Natural killer cell (primary cell): ENCODE measurements around the gene PDE4D. TPM values are rescaled to one million over a fixed set of nuclear protein-coding genes. Genes with fewer than 3 reads are reported as not detected.

Source experiments
- ATAC-seq, 3 donors: fragments of 150-1000 bp in 2 of 3; fragments of 200-7000 bp in 1 of 3; cut with Tn5 transposase; 1 replicate in 1 of 3; 2 replicates in 2 of 3; pipeline ENCODE4 v1.10.0; 2021; ENCODE audit warnings: mild to moderate bottlenecking in 2 of 3, moderate library complexity in 2 of 3
- DNase-seq, 2 donors: peaks; one replicate each; pipeline versions ENCODE4 v3.0.0 to v3.0.0-alpha.2; 2013 to 2021; ENCODE audit warnings: mixed read lengths in 1 of 2
- H3K27ac ChIP-seq: one replicate; pipeline ENCODE4 v1.5.1; 2013; ENCODE audit warnings: mild to moderate bottlenecking, low read length
- H3K27me3 ChIP-seq: one replicate; pipeline ENCODE4 v1.6.1; 2013; ENCODE audit warnings: low read length; ENCODE audit not compliant: control insufficient read depth, insufficient read depth
- H3K36me3 ChIP-seq: one replicate; pipeline ENCODE4 v1.6.1; 2013; ENCODE audit warnings: low read length; ENCODE audit not compliant: control insufficient read depth, insufficient read depth
- H3K4me1 ChIP-seq: one replicate; pipeline ENCODE4 v1.6.1; 2013; ENCODE audit warnings: low read length; ENCODE audit not compliant: control insufficient read depth, insufficient read depth
- H3K4me3 ChIP-seq: one replicate; pipeline ENCODE4 v1.5.1; 2013; ENCODE audit warnings: low read length
- H3K9me3 ChIP-seq: one replicate; pipeline ENCODE4 v1.6.1; 2013; ENCODE audit warnings: low read length; ENCODE audit not compliant: control insufficient read depth, insufficient read depth
- H3K27ac Mint-ChIP-seq, 2 donors: one replicate each; pipeline ENCODE4 v1.8.0; 2022; ENCODE audit warnings: mild to moderate bottlenecking in 2 of 2, mixed read lengths in 2 of 2, moderate library complexity in 1 of 2
- H3K27me3 Mint-ChIP-seq, 2 donors: one replicate each; pipeline ENCODE4 v1.8.0; 2022; ENCODE audit warnings: low read depth in 2 of 2, mixed read lengths in 2 of 2
- H3K36me3 Mint-ChIP-seq: one replicate; pipeline ENCODE4 v1.8.0; 2022; ENCODE audit warnings: mixed read lengths
- H3K4me1 Mint-ChIP-seq, 2 donors: one replicate each; pipeline ENCODE4 v1.8.0; 2022; ENCODE audit warnings: mixed read lengths in 2 of 2
- H3K4me3 Mint-ChIP-seq: one replicate; pipeline ENCODE4 v1.8.0; 2022; ENCODE audit warnings: mild to moderate bottlenecking, moderate library complexity, mixed read lengths
- H3K9me3 Mint-ChIP-seq, 2 donors: one replicate each; pipeline ENCODE4 v1.8.0; 2022; ENCODE audit warnings: mixed read lengths in 2 of 2
- WGBS: methylation state at CpG from one replicate; pipeline ENCODE4 v1.1.7; 2013; ENCODE audit warnings: missing lambda C conversion rate; ENCODE audit not compliant: insufficient coverage; 5-methylcytosine and 5-hydroxymethylcytosine counted together
- intact Hi-C: fragments of 100-400 bp; cut with micrococcal nuclease; formaldehyde crosslinking; loops from one replicate; pipeline ENCODE4 v1.14.2; 2022
- total RNA-seq, 4 donors: library from RNA; stranded (reverse); fragments of 120-200 nt in 1 of 4; gene quantifications; one replicate each; pipeline versions ENCODE4 v1.2.3 to v1.2.4, GENCODE V29; 2013 to 2022
- TF ChIP-seq, protein P1 (sequence below): fragments of 200-600 bp; IDR thresholded peaks from one replicate; pipeline ENCODE4 v1.8.0; 2022; ENCODE audit warnings: antibody characterized with exemption

The PDE4D gene
- total RNA-seq, 3 donors from 2014 or later (not counting 1 experiment from before 2014, with no cell fraction given), result 109 to 170 (median 116) TPM

DNA sequence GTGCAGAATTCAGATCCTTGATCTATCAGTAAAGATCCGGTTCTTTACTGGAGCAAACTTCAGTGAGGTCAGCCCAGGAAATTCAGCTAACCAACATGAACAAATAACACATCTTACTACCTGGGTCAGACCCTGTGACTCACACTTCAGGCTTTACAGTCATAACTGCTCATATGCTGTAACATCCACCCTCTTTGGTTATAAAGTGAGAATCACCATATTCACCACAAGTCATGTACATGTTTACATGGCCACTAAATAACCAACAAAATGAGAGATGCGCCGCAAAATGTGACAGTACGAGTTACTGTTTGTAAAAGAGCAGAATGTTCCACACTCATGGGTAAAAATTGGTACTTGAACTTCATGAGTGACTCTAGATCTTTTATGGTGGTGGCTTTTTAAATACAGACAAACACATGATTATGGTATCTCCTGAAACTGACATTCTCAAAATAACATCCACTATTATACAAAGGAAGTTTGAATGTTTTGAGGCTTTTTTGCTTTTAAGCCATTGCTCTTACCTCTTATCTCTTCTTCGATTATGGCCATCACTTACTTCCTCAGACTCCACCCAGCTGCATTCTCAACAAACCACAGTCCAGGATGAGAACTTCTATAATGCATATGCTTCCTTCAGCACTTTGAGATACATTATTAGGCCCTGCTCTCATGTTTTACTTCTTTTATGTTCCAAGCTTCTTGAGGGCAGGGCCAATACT lies 794.1 kb downstream of the PDE4D start:
- 38% methylated on average over 5 of the region's 5 CpGs for WGBS
- intact Hi-C loops, result loop anchor here (1.0 kb wide), 5 partner anchors 24 to 258 kb away; no protein-coding TSS in a partner anchor

DNA sequence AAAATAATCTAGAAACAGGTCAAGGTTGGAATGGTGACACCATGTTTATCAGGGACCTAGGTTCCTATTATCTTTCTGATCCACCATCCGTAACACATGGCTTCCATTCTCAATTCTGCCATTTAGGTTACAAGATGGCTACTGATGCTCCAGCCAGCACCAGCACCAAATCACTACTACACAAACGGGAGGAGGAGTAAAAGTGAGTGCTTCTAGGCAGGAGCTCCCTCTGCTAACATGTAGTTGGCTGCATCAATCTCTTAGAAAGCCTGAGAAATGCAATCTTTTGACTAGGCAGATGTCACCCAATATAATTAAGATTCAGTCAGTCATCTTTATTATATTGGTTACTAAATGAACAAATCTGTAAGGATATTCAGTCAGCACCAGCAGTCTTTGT lies 794.8 kb downstream of the PDE4D start:
- 100% methylated on average over 1 of the region's 2 CpGs for WGBS
- Mint-ChIP-seq H3K27me3 (no peaks in the 10 kb centered on the region), H3K9me3 (no peaks in the 10 kb centered on the region), H3K36me3 (no peaks in the 10 kb centered on the region), H3K27ac (peak overlapping the region; percentile 88 to 94), H3K4me1 (peaks cover 44 to 46% of the 10 kb centered on the region in 2 donors), H3K4me3 (peak overlapping the region; percentile 63)
- H3K4me3 ChIP-seq, result no peak overlapping the region
- DNase-seq (peak in 1 of 2 donors; percentile 15), ATAC-seq (peak in 2 of 3 donors; percentile 2 to 12)
- intact Hi-C loops, result loop anchor here (1.0 kb wide), 5 partner anchors 25 to 259 kb away; no protein-coding TSS in a partner anchor
- no peaks in the 10 kb centered on the region for H3K36me3 ChIP-seq
- H3K27ac ChIP-seq, result peak overlapping the region; percentile 86
- TF ChIP-seq, protein P1, sequence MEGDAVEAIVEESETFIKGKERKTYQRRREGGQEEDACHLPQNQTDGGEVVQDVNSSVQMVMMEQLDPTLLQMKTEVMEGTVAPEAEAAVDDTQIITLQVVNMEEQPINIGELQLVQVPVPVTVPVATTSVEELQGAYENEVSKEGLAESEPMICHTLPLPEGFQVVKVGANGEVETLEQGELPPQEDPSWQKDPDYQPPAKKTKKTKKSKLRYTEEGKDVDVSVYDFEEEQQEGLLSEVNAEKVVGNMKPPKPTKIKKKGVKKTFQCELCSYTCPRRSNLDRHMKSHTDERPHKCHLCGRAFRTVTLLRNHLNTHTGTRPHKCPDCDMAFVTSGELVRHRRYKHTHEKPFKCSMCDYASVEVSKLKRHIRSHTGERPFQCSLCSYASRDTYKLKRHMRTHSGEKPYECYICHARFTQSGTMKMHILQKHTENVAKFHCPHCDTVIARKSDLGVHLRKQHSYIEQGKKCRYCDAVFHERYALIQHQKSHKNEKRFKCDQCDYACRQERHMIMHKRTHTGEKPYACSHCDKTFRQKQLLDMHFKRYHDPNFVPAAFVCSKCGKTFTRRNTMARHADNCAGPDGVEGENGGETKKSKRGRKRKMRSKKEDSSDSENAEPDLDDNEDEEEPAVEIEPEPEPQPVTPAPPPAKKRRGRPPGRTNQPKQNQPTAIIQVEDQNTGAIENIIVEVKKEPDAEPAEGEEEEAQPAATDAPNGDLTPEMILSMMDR, result no peak
- H3K9me3 ChIP-seq, result no peaks in the 10 kb centered on the region
- peaks cover 16% of the 10 kb centered on the region for H3K4me1 ChIP-seq
- H3K27me3 ChIP-seq, result no peaks in the 10 kb centered on the region

More for the DNA sequence above, 794.1 kb downstream of the PDE4D start:
- H3K27ac Mint-ChIP-seq, result peak overlapping the region; percentile 88 to 94
- H3K9me3 ChIP-seq, result no peaks in the 10 kb centered on the region
- no peaks in the 10 kb centered on the region for H3K27me3 ChIP-seq
- TF ChIP-seq, protein P1, result no peak
- no peaks in the 10 kb centered on the region for H3K27me3 Mint-ChIP-seq
- H3K36me3 Mint-ChIP-seq, result no peaks in the 10 kb centered on the region
- peak overlapping the region; percentile 86 for H3K27ac ChIP-seq
- H3K9me3 Mint-ChIP-seq, result no peaks in the 10 kb centered on the region
- no peaks in the 10 kb centered on the region for H3K36me3 ChIP-seq
- peaks cover 16% of the 10 kb centered on the region for H3K4me1 ChIP-seq
- peaks cover 43 to 46% of the 10 kb centered on the region in 2 donors for H3K4me1 Mint-ChIP-seq
- peak overlapping the region; percentile 63 for H3K4me3 Mint-ChIP-seq
- ATAC-seq (peak; percentile 88 to 97 (median 96)), DNase-seq (peak; percentile 42 to 84)
- H3K4me3 ChIP-seq, result no peak overlapping the region

DNA sequence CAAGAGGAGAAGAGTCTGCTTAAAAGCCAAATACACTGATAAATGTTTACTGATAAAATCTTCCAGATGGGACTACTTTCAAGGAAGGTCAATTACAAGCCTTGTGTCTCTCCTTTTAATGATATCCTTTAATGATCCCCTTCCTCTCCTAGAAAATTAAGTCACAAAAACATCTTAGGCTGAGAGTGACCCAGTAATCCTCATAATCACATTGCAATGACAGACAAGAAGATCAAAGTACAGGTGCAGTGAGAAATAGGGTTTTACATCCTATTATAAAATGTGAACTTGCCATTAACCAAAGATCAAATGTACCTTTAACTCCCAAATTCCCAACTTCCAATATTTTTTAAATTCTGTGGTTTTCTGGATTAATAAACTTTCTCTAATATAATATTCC lies 795.8 kb downstream of the PDE4D start:
- H3K4me1 Mint-ChIP-seq, result peaks cover 46 to 54% of the 10 kb centered on the region in 2 donors
- H3K36me3 Mint-ChIP-seq, result no peaks in the 10 kb centered on the region
- no peak overlapping the region for H3K4me3 Mint-ChIP-seq
- H3K27ac Mint-ChIP-seq, result peak overlapping the region; percentile 4 to 88
- H3K9me3 Mint-ChIP-seq, result no peaks in the 10 kb centered on the region
- H3K4me3 ChIP-seq, result no peak overlapping the region
- no peak overlapping the region for H3K27ac ChIP-seq
- no peaks in the 10 kb centered on the region for H3K36me3 ChIP-seq
- no peak for ATAC-seq
- no peak for DNase-seq
- intact Hi-C loops, result no loop called here
- H3K9me3 ChIP-seq, result no peaks in the 10 kb centered on the region
- H3K4me1 ChIP-seq, result peaks cover 16% of the 10 kb centered on the region
- no peaks in the 10 kb centered on the region for H3K27me3 Mint-ChIP-seq
- TF ChIP-seq, protein P1, result no peak
- no peaks in the 10 kb centered on the region for H3K27me3 ChIP-seq
